ENCODE measurements around the gene AIFM3.

AIFM3 gene

GRCh38 chr22:21015466-21016006 lies 48.5 kb downstream of the AIFM3 start:
- Histone ChIP-seq H2AFZ (ENCODE audit: low read depth, low read length, severe bottlenecking) (no peak overlapping the region), H3K4me2 (ENCODE audit: low read depth, low read length, poor library complexity, severe bottlenecking) (no peak overlapping the region), H3K4me3 (ENCODE audit: insufficient read depth, low read length, poor library complexity, severe bottlenecking) (no peak overlapping the region), H3K9me2 (replicated peaks; ENCODE audit: insufficient read depth, low read length) (no peaks in the 10 kb centered on the region), H3K27ac (ENCODE audit: low read depth, low read length) (no peak overlapping the region), H3K36me3 (ENCODE audit: low read length) (no peaks in the 10 kb centered on the region), H3F3A (ENCODE audit: insufficient read depth) (no peaks in the 10 kb centered on the region), H3K27me3 (ENCODE audit: low read length) (no peaks in the 10 kb centered on the region), H4K20me1 (ENCODE audit: low read depth, low read length) (no peaks in the 10 kb centered on the region), H3K9ac (ENCODE audit: low read length) (no peak overlapping the region), H3K79me2 (ENCODE audit: insufficient read depth, low read length) (no peaks in the 10 kb centered on the region), H3K9me3 (ENCODE audit: insufficient read depth, low read length) (no peaks in the 10 kb centered on the region)
- TF ChIP-seq, protein P1, sequence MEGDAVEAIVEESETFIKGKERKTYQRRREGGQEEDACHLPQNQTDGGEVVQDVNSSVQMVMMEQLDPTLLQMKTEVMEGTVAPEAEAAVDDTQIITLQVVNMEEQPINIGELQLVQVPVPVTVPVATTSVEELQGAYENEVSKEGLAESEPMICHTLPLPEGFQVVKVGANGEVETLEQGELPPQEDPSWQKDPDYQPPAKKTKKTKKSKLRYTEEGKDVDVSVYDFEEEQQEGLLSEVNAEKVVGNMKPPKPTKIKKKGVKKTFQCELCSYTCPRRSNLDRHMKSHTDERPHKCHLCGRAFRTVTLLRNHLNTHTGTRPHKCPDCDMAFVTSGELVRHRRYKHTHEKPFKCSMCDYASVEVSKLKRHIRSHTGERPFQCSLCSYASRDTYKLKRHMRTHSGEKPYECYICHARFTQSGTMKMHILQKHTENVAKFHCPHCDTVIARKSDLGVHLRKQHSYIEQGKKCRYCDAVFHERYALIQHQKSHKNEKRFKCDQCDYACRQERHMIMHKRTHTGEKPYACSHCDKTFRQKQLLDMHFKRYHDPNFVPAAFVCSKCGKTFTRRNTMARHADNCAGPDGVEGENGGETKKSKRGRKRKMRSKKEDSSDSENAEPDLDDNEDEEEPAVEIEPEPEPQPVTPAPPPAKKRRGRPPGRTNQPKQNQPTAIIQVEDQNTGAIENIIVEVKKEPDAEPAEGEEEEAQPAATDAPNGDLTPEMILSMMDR (IDR thresholded peaks at IDR 0.05; ENCODE audit: insufficient read depth, low read length, poor library complexity, severe bottlenecking) = no peak
- TF ChIP-seq EZH2phosphoT487 (conservative IDR thresholded peaks at IDR 0.05; ENCODE audit: low read length) = no peak

DNA sequence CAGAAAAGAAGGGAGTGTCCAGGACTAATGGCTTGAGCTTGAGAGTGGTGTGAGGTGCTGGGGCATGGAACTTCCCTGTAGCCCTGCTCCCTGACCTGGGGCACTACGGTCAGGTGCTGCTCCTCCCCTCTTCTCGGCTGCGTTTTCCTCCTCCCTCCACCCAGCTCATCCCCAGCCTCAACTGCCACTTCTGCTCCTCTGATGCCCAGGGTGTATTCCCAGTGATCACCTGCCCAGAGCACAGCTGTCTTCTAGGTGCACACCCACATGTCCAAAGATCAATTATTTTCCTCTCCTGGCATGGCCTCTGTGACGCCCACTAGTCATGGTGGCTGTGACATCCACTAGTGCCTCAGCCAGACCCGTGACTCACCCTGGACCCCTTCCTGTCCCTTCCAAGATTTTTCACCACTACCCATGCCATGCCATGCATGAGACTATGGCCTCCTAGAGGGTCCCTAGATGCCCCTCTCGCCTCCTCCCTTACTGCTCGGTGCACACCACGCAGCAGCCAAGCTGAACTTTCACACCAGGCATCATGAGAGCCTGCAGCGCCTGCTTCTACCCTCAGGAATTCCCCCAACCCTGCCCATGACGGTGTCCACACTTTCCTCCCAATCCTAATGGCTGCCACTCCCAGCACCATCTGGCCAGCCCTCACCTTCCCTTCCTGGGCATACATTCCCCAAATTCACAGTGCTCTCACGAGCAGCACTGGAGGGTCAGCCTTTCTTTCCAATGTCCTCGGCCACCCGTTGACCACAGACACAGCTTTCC lies 49.8 kb downstream of the AIFM3 start:
- Histone ChIP-seq H3F3A (ENCODE audit: insufficient read depth) (no peaks in the 10 kb centered on the region), H3K9me3 (ENCODE audit: insufficient read depth, low read length) (no peaks in the 10 kb centered on the region), H3K27me3 (ENCODE audit: low read length) (no peaks in the 10 kb centered on the region), H3K9ac (ENCODE audit: low read length) (no peak overlapping the region), H4K20me1 (ENCODE audit: low read depth, low read length) (no peaks in the 10 kb centered on the region), H3K4me2 (ENCODE audit: low read depth, low read length, poor library complexity, severe bottlenecking) (no peak overlapping the region), H3K36me3 (ENCODE audit: low read length) (no peaks in the 10 kb centered on the region), H3K4me3 (ENCODE audit: insufficient read depth, low read length, poor library complexity, severe bottlenecking) (no peak overlapping the region), H3K27ac (ENCODE audit: low read depth, low read length) (no peak overlapping the region), H2AFZ (ENCODE audit: low read depth, low read length, severe bottlenecking) (no peak overlapping the region), H3K79me2 (ENCODE audit: insufficient read depth, low read length) (no peaks in the 10 kb centered on the region), H3K9me2 (replicated peaks; ENCODE audit: insufficient read depth, low read length) (no peaks in the 10 kb centered on the region)
- TF ChIP-seq, protein P1 (IDR thresholded peaks at IDR 0.05; ENCODE audit: insufficient read depth, low read length, poor library complexity, severe bottlenecking) = no peak
- no peak for TF ChIP-seq EZH2phosphoT487 (conservative IDR thresholded peaks at IDR 0.05; ENCODE audit: low read length)

DNA sequence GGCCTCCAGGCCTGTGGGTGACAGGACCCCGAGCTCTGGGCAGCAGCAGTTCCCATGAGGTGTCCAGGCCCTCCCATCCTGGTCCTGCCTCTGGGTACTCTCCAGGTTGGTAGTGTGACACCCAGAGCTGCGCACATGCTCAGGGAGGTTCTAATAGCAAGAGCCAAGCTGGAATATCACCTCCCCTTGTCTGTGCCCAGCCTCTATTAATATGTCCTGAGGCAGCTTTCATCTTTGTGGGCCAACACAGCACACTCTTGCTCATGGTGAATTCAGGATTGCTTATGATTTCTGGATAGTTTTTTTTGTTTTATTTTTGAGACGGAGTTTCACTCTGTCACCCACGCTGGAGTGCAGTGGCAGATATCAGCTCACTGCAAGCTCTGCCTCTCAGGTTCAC lies 51.3 kb downstream of the AIFM3 start:
- no peak overlapping the region for H3K27ac ChIP-seq (ENCODE audit: low read depth, low read length)
- H3F3A ChIP-seq (ENCODE audit: insufficient read depth) = no peaks in the 10 kb centered on the region
- TF ChIP-seq, protein P1 (IDR thresholded peaks at IDR 0.05; ENCODE audit: insufficient read depth, low read length, poor library complexity, severe bottlenecking) = no peak
- no peak for TF ChIP-seq EZH2phosphoT487 (conservative IDR thresholded peaks at IDR 0.05; ENCODE audit: low read length)
- no peaks in the 10 kb centered on the region for H3K36me3 ChIP-seq (ENCODE audit: low read length)
- no peaks in the 10 kb centered on the region for H3K9me2 ChIP-seq (replicated peaks; ENCODE audit: insufficient read depth, low read length)
- no peak overlapping the region for H2AFZ ChIP-seq (ENCODE audit: low read depth, low read length, severe bottlenecking)
- H3K9ac ChIP-seq (ENCODE audit: low read length) = no peak overlapping the region
- H3K4me3 ChIP-seq (ENCODE audit: insufficient read depth, low read length, poor library complexity, severe bottlenecking) = no peak overlapping the region
- H3K9me3 ChIP-seq (ENCODE audit: insufficient read depth, low read length) = no peaks in the 10 kb centered on the region
- no peaks in the 10 kb centered on the region for H3K27me3 ChIP-seq (ENCODE audit: low read length)
- no peak overlapping the region for H3K4me2 ChIP-seq (ENCODE audit: low read depth, low read length, poor library complexity, severe bottlenecking)
- no peaks in the 10 kb centered on the region for H3K79me2 ChIP-seq (ENCODE audit: insufficient read depth, low read length)
- H4K20me1 ChIP-seq (ENCODE audit: low read depth, low read length) = no peaks in the 10 kb centered on the region

All from SU-DHL-6 (cell line).